K562 (cell line): ENCODE data around the gene HOATZ. TPM values are rescaled to one million over a fixed set of nuclear protein-coding genes. Genes with fewer than 3 reads are reported as not detected.

Experiments
- ATAC-seq: fragments of 200-7000 bp; cut with Tn5 transposase; 3 replicates; pipeline ENCODE4 v1.9.1; 2020; ENCODE audit warnings: moderate library complexity
- BruUV-seq: library from RNA; stranded (reverse); fragments of 400-500 nt; replicated peaks from 2 replicates; lab custom pipeline; 2021; lab: Mats Ljungman, UMichigan
- CTCF ChIA-PET: fragments of 300-600 bp; formaldehyde crosslinking; extraction: SDS; loops from one replicate; lab custom pipeline; 2021; ENCODE audit warnings: low intra/inter-chr PET ratio; lab: Yijun Ruan, JAX
- POLR2A ChIA-PET: fragments of 300-600, 350-650 bp; sonication (Branson Sonifier 250); formaldehyde crosslinking; extraction: SDS; loops from one replicate; lab custom pipeline; 2021; ENCODE audit warnings: antibody characterized with exemption, inconsistent platforms; lab: Yijun Ruan, JAX
- DNase-seq, 4 experiments: peaks; one replicate each; pipeline versions ENCODE4 v3.0.0 to v3.0.0-alpha.2; 2011 to 2018; ENCODE audit warnings: low spot score in 3 of 4, mixed read lengths in 3 of 4; ENCODE audit errors: extremely low read depth in 1 of 4
- FAIRE-seq: peaks from 2 replicates; lab custom pipeline; 2011; peaks lifted over from hg19 to GRCh38; lab: Jason Lieb, UNC
- H2AFZ ChIP-seq: 2 replicates; pipeline ENCODE4 v1.6.0; 2011; ENCODE audit warnings: low read depth, low read length, control low read depth, inconsistent platforms
- H3K27ac ChIP-seq: fragments of 200-600 bp; 3 replicates; pipeline ENCODE4 v1.8.0; 2011; ENCODE audit warnings: low read depth, mild to moderate bottlenecking, control low read depth, inconsistent platforms, low read length, moderate library complexity, mixed read lengths; ENCODE audit errors: extremely low read depth
- H3K27me3 ChIP-seq, 2 experiments: fragments of 300-600 bp in 1 of 2; 2 replicates in 1 of 2; 3 replicates in 1 of 2; pipeline versions ENCODE4 v1.6.0 to v1.8.0; 2011; ENCODE audit warnings: inconsistent platforms in 2 of 2, low read length in 2 of 2, mild to moderate bottlenecking in 1 of 2, mixed read lengths in 1 of 2, moderate library complexity in 1 of 2; ENCODE audit not compliant: control insufficient read depth in 2 of 2, insufficient read depth in 2 of 2
- H3K36me3 ChIP-seq: fragments of 300-600 bp; 3 replicates; pipeline ENCODE4 v1.8.0; 2011; ENCODE audit warnings: mild to moderate bottlenecking, low read length, inconsistent platforms; ENCODE audit not compliant: control insufficient read depth, insufficient read depth
- H3K4me1 ChIP-seq, 2 experiments: fragments of 200-600 bp in 1 of 2; replicated peaks in 1 of 2; 2 replicates in 1 of 2; 3 replicates in 1 of 2; pipeline versions ENCODE4 v1.5.1 to v1.8.0; 2011; ENCODE audit warnings: inconsistent platforms in 2 of 2, low read length in 2 of 2, mild to moderate bottlenecking in 1 of 2, mixed read lengths in 1 of 2, moderate library complexity in 1 of 2; ENCODE audit not compliant: control insufficient read depth in 2 of 2, insufficient read depth in 2 of 2
- H3K4me2 ChIP-seq: 2 replicates; pipeline ENCODE4 v1.6.1; 2011; ENCODE audit warnings: low read length, control low read depth, inconsistent platforms, mixed read lengths; ENCODE audit not compliant: insufficient read depth
- H3K4me3 ChIP-seq: fragments of 200-600 bp; sonication (generic), shearing (Covaris generic); 2 replicates; pipeline ENCODE4 v1.5.1; 2016; ENCODE audit warnings: control low read depth, inconsistent platforms
- H3K79me2 ChIP-seq: fragments of 200-600 bp; 3 replicates; pipeline ENCODE4 v1.8.0; 2011; ENCODE audit warnings: low read length, inconsistent platforms; ENCODE audit not compliant: control insufficient read depth, insufficient read depth
- H3K9ac ChIP-seq, 2 experiments: 2 replicates each; pipeline versions ENCODE4 v1.6.0 to v1.6.1; 2011; ENCODE audit warnings: low read depth in 2 of 2, low read length in 2 of 2, control low read depth in 1 of 2, inconsistent platforms in 1 of 2, mild to moderate bottlenecking in 1 of 2, mixed read lengths in 1 of 2; ENCODE audit not compliant: insufficient read depth in 1 of 2
- H3K9me1 ChIP-seq: one replicate; pipeline ENCODE4 v1.6.0; 2011; ENCODE audit warnings: inconsistent platforms, mild to moderate bottlenecking, low read length, moderate library complexity; ENCODE audit not compliant: control insufficient read depth, insufficient read depth
- H3K9me3 ChIP-seq: replicated peaks from 2 replicates; pipeline ENCODE4 v1.5.1; 2011; ENCODE audit warnings: low read depth, low read length, inconsistent platforms; ENCODE audit not compliant: control insufficient read depth, insufficient read depth
- H4K20me1 ChIP-seq: replicated peaks from 2 replicates; pipeline ENCODE4 v1.6.1; 2011; ENCODE audit warnings: low read length, inconsistent platforms, mixed read lengths; ENCODE audit not compliant: control insufficient read depth, insufficient read depth
- EP300 ChIP-seq: IDR thresholded peaks from 2 replicates; pipeline ENCODE4 v1.6.1; 2012; ENCODE audit warnings: low read length, improper control_type of control experiment
- JUN ChIP-seq, 2 experiments: sonication (generic) in 1 of 2; formaldehyde crosslinking in 1 of 2; IDR thresholded peaks; 2 replicates each; pipeline versions ENCODE4 v1.6.1 to v1.8.0; 2012 to 2022; ENCODE audit warnings: borderline replicate concordance in 2 of 2, mild to moderate bottlenecking in 2 of 2, improper control_type of control experiment in 1 of 2, low read depth in 1 of 2, low read length in 1 of 2, missing genetic modification reagents in 1 of 2
- PCBP2 ChIP-seq: fragments of 200-400 bp; formaldehyde crosslinking; IDR thresholded peaks from 2 replicates; pipeline ENCODE4 v1.6.1; 2018; ENCODE audit warnings: low read length, low read depth, mild to moderate bottlenecking, moderate library complexity; ENCODE audit not compliant: poor library complexity, severe bottlenecking
- SETDB1 ChIP-seq: IDR thresholded peaks from one replicate; pipeline ENCODE4 v1.6.1; 2012; ENCODE audit warnings: low read length, control low read depth, inconsistent platforms
- SIN3B ChIP-seq: fragments of 450-650 bp; IDR thresholded peaks from 2 replicates; pipeline ENCODE4 v1.6.1; 2017; ENCODE audit warnings: low read depth, mild to moderate bottlenecking, moderate library complexity
- XRCC4 ChIP-seq: IDR thresholded peaks from one replicate; pipeline ENCODE4 v1.6.1; 2011; ENCODE audit not compliant: insufficient read depth, insufficient read length; ENCODE audit errors: extremely low read depth
- ZBTB1 ChIP-seq: sonication (generic); formaldehyde crosslinking; IDR thresholded peaks from 2 replicates; pipeline ENCODE4 v1.8.1; 2023; ENCODE audit warnings: missing genetic modification reagents, low read depth, mild to moderate bottlenecking, borderline replicate concordance
- ZNF274 ChIP-seq: IDR thresholded peaks from 2 replicates; pipeline ENCODE4 v1.6.1; 2011; ENCODE audit warnings: low read depth, mild to moderate bottlenecking, low read length, moderate library complexity, borderline replicate concordance
- WGBS: fragments of 100-300 bp; shearing (Covaris generic); methylation state at CpG from one replicate; pipeline ENCODE4 v1.1.6; 2016; ENCODE audit warnings: low coverage, mixed read lengths; ENCODE audit not compliant: insufficient coverage; ENCODE audit errors: missing lambda C conversion rate; 5-methylcytosine and 5-hydroxymethylcytosine counted together
- in situ Hi-C: fragments of 300-500 bp; cut with MboI; formaldehyde crosslinking; loops from 4 replicates; pipeline ENCODE4 v1.15.0; 2018; ENCODE audit warnings: inconsistent platforms, mixed read lengths
- intact Hi-C: fragments of 100-400 bp; cut with micrococcal nuclease; formaldehyde crosslinking; loops from 2 replicates; pipeline ENCODE4 v1.14.2; 2022
- polyA plus RNA-seq, 8 experiments: library from polyadenylated mRNA; depleted of rRNA in 4 of 8; stranded (reverse) in 5 of 8; unstranded in 3 of 8; fragments of >200 nt; fragmentation: Nextera tagmentation in 2 of 8; fragmentation: Illumina TruSeq in 1 of 8; extraction: Ambion mirVana in 2 of 8; extraction: Trizol in 1 of 8; gene quantifications; 2 replicates each; pipeline versions ENCODE4 v1.2.1 to v1.2.3, GENCODE V29; 2011 to 2014; ENCODE audit warnings: inconsistent platforms in 1 of 8, missing spikeins in 1 of 8
- total RNA-seq, 7 experiments: library from RNA; depleted of rRNA in 6 of 7; stranded (reverse); fragments of >200 nt in 6 of 7; fragmentation: Illumina TruSeq in 2 of 7; extraction: Trizol in 2 of 7; gene quantifications; 2 replicates each; pipeline versions ENCODE4 v1.2.1 to v1.2.3, GENCODE V29; 2011 to 2021; ENCODE audit warnings: low replicate concordance in 1 of 7

HOATZ gene
- total and polyA plus RNA-seq, 9 of the 15 experiments (the other 6 are each of a cell fraction or from before 2014, with no cell fraction given), result not detected

- Histone ChIP-seq H3K4me3 (no peak overlapping the region), H3K27ac (no peak overlapping the region), H2AFZ (no peak overlapping the region), H3K27me3 (no peaks in the 10 kb centered on the region), H3K9me3 (no peaks in the 10 kb centered on the region), H3K9ac (no peak overlapping the region), H3K36me3 (no peaks in the 10 kb centered on the region), H3K79me2 (no peaks in the 10 kb centered on the region), H3K4me2 (no peak overlapping the region)
- no TSS peak for BruUV-seq
- ATAC-seq, result no peak
- POLR2A ChIA-PET, result interaction anchor here (1.0 kb wide), 1 partner anchor 33 kb away, joined by 3 read pairs; no protein-coding TSS in a partner anchor
- WGBS, result 0% methylated on average over 1 of the region's 1 CpG
- no peak for FAIRE-seq
- DNase-seq, result no peak
- TF ChIP-seq JUN (IDR thresholded peaks at IDR 0.05; ENCODE audit: borderline replicate concordance, low read depth, low read length) (no peak), JUN (CRISPR knock-in tag; IDR thresholded peaks at IDR 0.05; ENCODE audit: borderline replicate concordance) (no peak), ZNF274 (no peak), XRCC4 (no peak), SETDB1 (no peak), ZBTB1 (CRISPR knock-in tag) (no peak), PCBP2 (no peak), SIN3B (no peak), EP300 (no peak)
- TF ChIP-seq, all 486 proteins: peak for 0
- no peaks in the 10 kb centered on the region for H3K9me1 ChIP-seq
- H3K4me1 ChIP-seq, result no peaks in the 10 kb centered on the region
- CTCF ChIA-PET, result no interaction called here
- intact Hi-C loops (no loop called here), in situ Hi-C loops (no loop called here)
- H4K20me1 ChIP-seq, result no peaks in the 10 kb centered on the region
Measured at GRCh38 chr11:111494040-111494439, 20.5 kb upstream of the HOATZ start.
